Measurements from ENCODE around the gene SND1.

The SND1 gene

GRCh38 chr7:128006550-128007302 is 354.7 kb downstream of the SND1 start:
- Histone ChIP-seq H3K27me3 (replicated peaks) (no peaks in the 10 kb centered on the region), H3K36me3 (replicated peaks) (peaks cover 2% of the 10 kb centered on the region), H3K4me3 (ENCODE audit: low read depth, low read length) (no peak overlapping the region), H3K27ac (no peak overlapping the region)
- no peak for DNase-seq
- in situ Hi-C loops (cut with HindIII; ENCODE audit: low pct_ligation_motif_present, low sequenced_read_pairs): no loop called here
- no peak for TF ChIP-seq CTCF (IDR thresholded peaks at IDR 0.05; ENCODE audit: low read depth, low read length, missing control alignments)

- no peak overlapping the region for H3K4me3 ChIP-seq (ENCODE audit: low read depth, low read length)
- TF ChIP-seq CTCF (IDR thresholded peaks at IDR 0.05; ENCODE audit: low read depth, low read length, missing control alignments): no peak
- no peak overlapping the region for H3K27ac ChIP-seq
- no peaks in the 10 kb centered on the region for H3K27me3 ChIP-seq (replicated peaks)
- peaks cover 2% of the 10 kb centered on the region for H3K36me3 ChIP-seq (replicated peaks)
- DNase-seq: no peak
- in situ Hi-C loops (cut with HindIII; ENCODE audit: low pct_ligation_motif_present, low sequenced_read_pairs): no loop called here
Measured at GRCh38 chr7:128007303-128007680, 355.3 kb downstream of the SND1 start.

GRCh38 chr7:128008141-128008540 is 356.1 kb downstream of the SND1 start:
- in situ Hi-C loops (cut with HindIII; ENCODE audit: low pct_ligation_motif_present, low sequenced_read_pairs): no loop called here

GRCh38 chr7:128008744-128009143 is 356.8 kb downstream of the SND1 start:
- TF ChIP-seq CTCF (IDR thresholded peaks at IDR 0.05; ENCODE audit: low read depth, low read length, missing control alignments): no peak
- in situ Hi-C loops (cut with HindIII; ENCODE audit: low pct_ligation_motif_present, low sequenced_read_pairs): no loop called here
- Histone ChIP-seq H3K36me3 (replicated peaks) (no peaks in the 10 kb centered on the region), H3K27me3 (replicated peaks) (no peaks in the 10 kb centered on the region), H3K27ac (no peak overlapping the region), H3K4me3 (ENCODE audit: low read depth, low read length) (no peak overlapping the region)
- no peak for DNase-seq

More at GRCh38 chr7:128008141-128008540, 356.1 kb downstream of the SND1 start:
- TF ChIP-seq CTCF (IDR thresholded peaks at IDR 0.05; ENCODE audit: low read depth, low read length, missing control alignments): no peak
- Histone ChIP-seq H3K36me3 (replicated peaks) (peaks cover 2% of the 10 kb centered on the region), H3K27me3 (replicated peaks) (no peaks in the 10 kb centered on the region), H3K27ac (no peak overlapping the region), H3K4me3 (ENCODE audit: low read depth, low read length) (no peak overlapping the region)
- DNase-seq: no peak

GRCh38 chr7:128010391-128011127 is 358.6 kb downstream of the SND1 start:
- DNase-seq: no peak
- Histone ChIP-seq H3K36me3 (replicated peaks) (peaks cover 5% of the 10 kb centered on the region), H3K27me3 (replicated peaks) (no peaks in the 10 kb centered on the region), H3K4me3 (ENCODE audit: low read depth, low read length) (no peak overlapping the region), H3K27ac (no peak overlapping the region)
- peak; percentile 46 for TF ChIP-seq CTCF (IDR thresholded peaks at IDR 0.05; ENCODE audit: low read depth, low read length, missing control alignments)
- in situ Hi-C loops (cut with HindIII; ENCODE audit: low pct_ligation_motif_present, low sequenced_read_pairs): no loop called here
